ENCODE results near the gene AOAH. TPM values are rescaled to one million over a fixed set of nuclear protein-coding genes. Genes with fewer than 3 reads are reported as not detected.

AOAH gene
- total and polyA plus RNA-seq, 2 of the 13 experiments (the other 11 are each of a cell fraction or from before 2014, with no cell fraction given): not detected

DNA sequence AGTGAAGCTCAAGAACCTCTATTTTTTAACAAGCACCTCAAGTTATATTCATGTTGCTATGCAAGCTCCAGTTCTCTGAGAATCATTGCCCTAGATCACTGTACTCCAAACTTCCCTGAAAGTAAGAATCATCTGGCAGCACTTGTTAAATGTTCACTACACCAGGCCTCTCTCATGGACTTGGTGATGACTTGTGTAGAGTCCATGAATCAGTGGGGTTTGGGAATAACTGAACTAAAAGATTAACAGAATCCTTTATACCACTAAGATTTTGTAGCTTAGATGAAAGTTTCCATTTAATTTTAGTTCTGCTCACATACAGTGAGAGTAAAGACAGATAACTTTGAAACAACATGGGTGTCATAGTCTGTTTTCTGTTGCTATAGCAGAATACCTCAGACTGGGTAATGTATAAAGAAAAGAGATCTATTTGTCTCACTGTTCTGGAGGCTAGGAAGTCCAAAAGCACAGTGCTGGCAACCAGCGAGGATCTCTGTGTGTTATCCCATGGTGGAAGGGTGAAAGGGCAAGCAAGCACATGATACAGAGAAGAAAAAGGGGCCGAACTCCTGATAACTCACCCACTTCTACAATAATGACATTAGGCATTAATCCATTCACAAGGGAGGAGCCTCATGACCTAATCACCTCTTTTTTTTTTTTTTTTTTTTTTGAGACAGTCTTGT is 27.9 kb upstream of the AOAH start:
- intact Hi-C loops (cut with micrococcal nuclease; ENCODE audit: unreplicated experiment): no loop called here
- no peaks in the 10 kb centered on the region for H3K9me3 ChIP-seq (ENCODE audit: low read length)
- no peak overlapping the region for H3K4me2 ChIP-seq (ENCODE audit: low read depth, low read length)
- H3K79me2 ChIP-seq (ENCODE audit: insufficient read depth, low read length): no peaks in the 10 kb centered on the region
- no peak; the same call in 2 of the 3 replicates for ATAC-seq
- WGBS (ENCODE audit: low lambda C conversion rate): 6% methylated on average over 2 of the region's 2 CpGs
- no peak overlapping the region for H2AFZ ChIP-seq (ENCODE audit: low read length)
- no peak overlapping the region for H3K9ac ChIP-seq (ENCODE audit: insufficient read depth, low read depth, low read length)
- peaks cover 0 to 6% of the 10 kb centered on the region in 2 experiments; a peak in 1 of 5 replicates for H3K27me3 ChIP-seq (ENCODE audit: control insufficient read depth in 1 of 2, insufficient read depth in 2 of 2, low read length in 2 of 2)
- ChIA-PET POLR2A (no interaction called here), CTCF (ENCODE audit: low intra/inter-chr PET ratio, low total read pairs) (no interaction called here)
- H3K4me1 ChIP-seq (ENCODE audit: insufficient read depth, low read length): peaks cover 11% of the 10 kb centered on the region
- BruUV-seq (replicated peaks): no TSS peak
- H3K4me3 ChIP-seq (replicated peaks in 1 of 3; ENCODE audit: insufficient read depth in 1 of 3, low read depth in 2 of 3, low read length in 3 of 3): no peak overlapping the region
- FAIRE-seq: no peak
- in situ Hi-C loops (cut with HindIII; ENCODE audit: extremely low pct_ligation_motif_present, low pct_unique_long_range_greater_than_20kb): no loop called here
- no peaks in the 10 kb centered on the region for H3K36me3 ChIP-seq (replicated peaks in 1 of 2; ENCODE audit: control insufficient read depth in 1 of 2, insufficient read depth in 2 of 2, low read length in 2 of 2)
- TF ChIP-seq, protein P1, sequence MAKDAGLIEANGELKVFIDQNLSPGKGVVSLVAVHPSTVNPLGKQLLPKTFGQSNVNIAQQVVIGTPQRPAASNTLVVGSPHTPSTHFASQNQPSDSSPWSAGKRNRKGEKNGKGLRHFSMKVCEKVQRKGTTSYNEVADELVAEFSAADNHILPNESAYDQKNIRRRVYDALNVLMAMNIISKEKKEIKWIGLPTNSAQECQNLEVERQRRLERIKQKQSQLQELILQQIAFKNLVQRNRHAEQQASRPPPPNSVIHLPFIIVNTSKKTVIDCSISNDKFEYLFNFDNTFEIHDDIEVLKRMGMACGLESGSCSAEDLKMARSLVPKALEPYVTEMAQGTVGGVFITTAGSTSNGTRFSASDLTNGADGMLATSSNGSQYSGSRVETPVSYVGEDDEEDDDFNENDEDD (CRISPR knock-in tag; IDR thresholded peaks at IDR 0.05; ENCODE audit: borderline replicate concordance): no peak
- no peaks in the 10 kb centered on the region for H4K20me1 ChIP-seq (ENCODE audit: insufficient read depth, low read length)
- no peak overlapping the region for H3K27ac ChIP-seq (ENCODE audit: extremely low read length, insufficient read depth, low read length)
- DNase-seq (ENCODE audit: low spot score): no peak

DNA sequence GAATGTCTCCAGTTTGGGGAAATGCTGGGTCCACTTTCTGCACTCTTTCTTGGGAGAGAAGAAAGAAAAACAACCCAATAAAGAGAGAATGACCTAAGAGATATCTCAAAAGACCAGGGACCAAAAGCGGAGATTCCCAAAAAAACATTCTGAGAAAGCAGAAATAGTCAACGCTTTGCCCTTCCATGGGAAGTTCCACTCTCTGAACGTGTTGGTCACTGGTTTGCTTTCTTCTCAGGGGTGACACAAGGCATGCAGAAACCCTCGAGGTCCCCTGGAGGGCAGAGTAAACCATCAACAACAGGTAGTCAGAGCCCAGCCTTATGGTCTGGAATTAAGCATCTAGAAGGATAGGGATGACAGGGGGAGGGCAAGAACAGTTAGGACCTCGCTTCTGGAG is 26.2 kb upstream of the AOAH start:
- Histone ChIP-seq H3K4me3 (replicated peaks in 1 of 3; ENCODE audit: insufficient read depth in 1 of 3, low read depth in 2 of 3, low read length in 3 of 3) (no peak overlapping the region), H3K4me2 (ENCODE audit: low read depth, low read length) (no peak overlapping the region), H3K27ac (ENCODE audit: extremely low read length, insufficient read depth, low read length) (no peak overlapping the region), H3K79me2 (ENCODE audit: insufficient read depth, low read length) (no peaks in the 10 kb centered on the region), H4K20me1 (ENCODE audit: insufficient read depth, low read length) (no peaks in the 10 kb centered on the region), H3K9me3 (ENCODE audit: low read length) (no peaks in the 10 kb centered on the region), H3K36me3 (replicated peaks in 1 of 2; ENCODE audit: control insufficient read depth in 1 of 2, insufficient read depth in 2 of 2, low read length in 2 of 2) (no peaks in the 10 kb centered on the region), H3K4me1 (ENCODE audit: insufficient read depth, low read length) (peaks cover 19% of the 10 kb centered on the region), H3K27me3 (ENCODE audit: control insufficient read depth in 1 of 2, insufficient read depth in 2 of 2, low read length in 2 of 2) (peaks cover 0 to 8% of the 10 kb centered on the region in 2 experiments; a peak in 1 of 5 replicates), H2AFZ (ENCODE audit: low read length) (no peak overlapping the region), H3K9ac (ENCODE audit: insufficient read depth, low read depth, low read length) (no peak overlapping the region)
- in situ Hi-C loops (cut with HindIII; ENCODE audit: extremely low pct_ligation_motif_present, low pct_unique_long_range_greater_than_20kb): no loop called here
- TF ChIP-seq, protein P2, sequence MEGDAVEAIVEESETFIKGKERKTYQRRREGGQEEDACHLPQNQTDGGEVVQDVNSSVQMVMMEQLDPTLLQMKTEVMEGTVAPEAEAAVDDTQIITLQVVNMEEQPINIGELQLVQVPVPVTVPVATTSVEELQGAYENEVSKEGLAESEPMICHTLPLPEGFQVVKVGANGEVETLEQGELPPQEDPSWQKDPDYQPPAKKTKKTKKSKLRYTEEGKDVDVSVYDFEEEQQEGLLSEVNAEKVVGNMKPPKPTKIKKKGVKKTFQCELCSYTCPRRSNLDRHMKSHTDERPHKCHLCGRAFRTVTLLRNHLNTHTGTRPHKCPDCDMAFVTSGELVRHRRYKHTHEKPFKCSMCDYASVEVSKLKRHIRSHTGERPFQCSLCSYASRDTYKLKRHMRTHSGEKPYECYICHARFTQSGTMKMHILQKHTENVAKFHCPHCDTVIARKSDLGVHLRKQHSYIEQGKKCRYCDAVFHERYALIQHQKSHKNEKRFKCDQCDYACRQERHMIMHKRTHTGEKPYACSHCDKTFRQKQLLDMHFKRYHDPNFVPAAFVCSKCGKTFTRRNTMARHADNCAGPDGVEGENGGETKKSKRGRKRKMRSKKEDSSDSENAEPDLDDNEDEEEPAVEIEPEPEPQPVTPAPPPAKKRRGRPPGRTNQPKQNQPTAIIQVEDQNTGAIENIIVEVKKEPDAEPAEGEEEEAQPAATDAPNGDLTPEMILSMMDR (CRISPR knock-in tag; IDR thresholded peaks at IDR 0.05): peak; percentile 29
- TF ChIP-seq ZNF773 (CRISPR knock-in tag; IDR thresholded peaks at IDR 0.05; ENCODE audit: borderline replicate concordance) (no peak), CHCHD3 (CRISPR knock-in tag; IDR thresholded peaks at IDR 0.05) (no peak), STAG1 (CRISPR knock-in tag; IDR thresholded peaks at IDR 0.05) (peak; percentile 40; the same call in 1 of the 2 replicates)
- TF ChIP-seq, protein P3, sequence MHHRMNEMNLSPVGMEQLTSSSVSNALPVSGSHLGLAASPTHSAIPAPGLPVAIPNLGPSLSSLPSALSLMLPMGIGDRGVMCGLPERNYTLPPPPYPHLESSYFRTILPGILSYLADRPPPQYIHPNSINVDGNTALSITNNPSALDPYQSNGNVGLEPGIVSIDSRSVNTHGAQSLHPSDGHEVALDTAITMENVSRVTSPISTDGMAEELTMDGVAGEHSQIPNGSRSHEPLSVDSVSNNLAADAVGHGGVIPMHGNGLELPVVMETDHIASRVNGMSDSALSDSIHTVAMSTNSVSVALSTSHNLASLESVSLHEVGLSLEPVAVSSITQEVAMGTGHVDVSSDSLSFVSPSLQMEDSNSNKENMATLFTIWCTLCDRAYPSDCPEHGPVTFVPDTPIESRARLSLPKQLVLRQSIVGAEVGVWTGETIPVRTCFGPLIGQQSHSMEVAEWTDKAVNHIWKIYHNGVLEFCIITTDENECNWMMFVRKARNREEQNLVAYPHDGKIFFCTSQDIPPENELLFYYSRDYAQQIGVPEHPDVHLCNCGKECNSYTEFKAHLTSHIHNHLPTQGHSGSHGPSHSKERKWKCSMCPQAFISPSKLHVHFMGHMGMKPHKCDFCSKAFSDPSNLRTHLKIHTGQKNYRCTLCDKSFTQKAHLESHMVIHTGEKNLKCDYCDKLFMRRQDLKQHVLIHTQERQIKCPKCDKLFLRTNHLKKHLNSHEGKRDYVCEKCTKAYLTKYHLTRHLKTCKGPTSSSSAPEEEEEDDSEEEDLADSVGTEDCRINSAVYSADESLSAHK (CRISPR knock-in tag; IDR thresholded peaks at IDR 0.05; ENCODE audit: borderline replicate concordance): no peak
- POLR2A ChIA-PET: no interaction called here
- ATAC-seq: no peak
- 36% methylated on average over 5 of the region's 5 CpGs for WGBS (ENCODE audit: low lambda C conversion rate)
- DNase-seq (ENCODE audit: low spot score): no peak
- intact Hi-C loops (cut with micrococcal nuclease; ENCODE audit: unreplicated experiment): no loop called here
- no TSS peak for BruUV-seq (replicated peaks)
- no peak for FAIRE-seq
- CTCF ChIA-PET (ENCODE audit: low intra/inter-chr PET ratio, low total read pairs): no interaction called here

All from HepG2 (cell line).